ENCODE results near the gene CTDSP2. TPM values are rescaled to one million over a fixed set of nuclear protein-coding genes. Genes with fewer than 3 reads are reported as not detected.

CTDSP2 gene
- polyA plus RNA-seq, 1 of the 3 experiments (the other 2 are of a cell fraction): 119 TPM

DNA sequence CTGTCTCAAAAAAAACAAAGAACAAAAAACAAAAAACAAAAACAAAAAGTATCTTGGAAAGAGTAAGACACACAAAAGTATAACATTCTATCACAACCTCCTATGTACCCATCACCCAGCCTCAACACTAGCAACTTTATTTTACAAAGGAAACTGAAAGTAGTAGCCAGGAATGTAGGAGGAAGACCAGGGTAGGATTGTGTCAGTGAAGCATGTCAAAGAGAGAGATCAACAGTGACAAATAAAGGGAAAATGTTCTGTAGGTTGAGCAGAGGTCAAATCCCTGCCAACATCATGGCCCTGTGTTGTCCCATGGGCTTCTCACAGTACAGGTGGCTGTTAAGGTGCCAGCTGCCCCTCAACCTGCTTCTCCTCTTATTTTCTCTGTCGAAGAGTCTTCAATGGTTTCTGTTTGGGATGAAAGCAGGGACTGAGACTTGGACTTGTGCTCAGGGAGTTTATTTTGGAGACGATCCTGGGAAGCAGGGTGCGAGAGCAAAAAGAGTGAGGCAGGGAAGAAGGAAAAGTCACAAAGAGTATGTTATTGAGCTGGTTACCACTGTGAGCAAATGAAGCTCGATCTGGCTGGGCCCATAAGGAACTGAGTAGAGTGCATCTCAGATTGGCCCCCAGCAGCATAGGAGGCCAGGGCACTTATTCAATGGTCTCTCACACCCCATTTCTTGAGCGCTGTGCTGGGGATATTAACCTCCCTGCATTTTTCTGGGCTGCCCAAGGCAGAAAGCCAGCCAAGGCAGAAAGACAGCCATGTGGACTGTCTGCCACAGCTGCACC, 29.4 kb upstream of the CTDSP2 start:
- no peaks in the 10 kb centered on the region for H3K79me2 ChIP-seq (ENCODE audit: insufficient read depth)
- no peaks in the 10 kb centered on the region for H3K9me3 ChIP-seq
- H3F3A ChIP-seq (replicated peaks; ENCODE audit: insufficient read depth): no peaks in the 10 kb centered on the region
- ChIA-PET CTCF (no interaction called here), POLR2A (no interaction called here)
- H4K20me1 ChIP-seq (ENCODE audit: insufficient read depth): no peaks in the 10 kb centered on the region
- H2AFZ ChIP-seq (ENCODE audit: low read depth): no peak overlapping the region
- TF ChIP-seq TCF12 (IDR thresholded peaks at IDR 0.05) (no peak), JUND (IDR thresholded peaks at IDR 0.05) (no peak), RFX5 (IDR thresholded peaks at IDR 0.05; ENCODE audit: low read length) (no peak), GATA2 (CRISPR knock-in tag; IDR thresholded peaks at IDR 0.05) (no peak), CTCF (IDR thresholded peaks at IDR 0.05) (no peak), POLR2AphosphoS5 (IDR thresholded peaks at IDR 0.05; ENCODE audit: low read depth, low read length) (no peak), ZBTB33 (IDR thresholded peaks at IDR 0.05; ENCODE audit: borderline replicate concordance, low read depth) (no peak), RXRA (IDR thresholded peaks at IDR 0.05; ENCODE audit: borderline replicate concordance, low read depth) (no peak), MXI1 (IDR thresholded peaks at IDR 0.05; ENCODE audit: low read depth, low read length) (no peak), GABPA (IDR thresholded peaks at IDR 0.05; ENCODE audit: low read depth) (no peak)
- TF ChIP-seq, protein P1, sequence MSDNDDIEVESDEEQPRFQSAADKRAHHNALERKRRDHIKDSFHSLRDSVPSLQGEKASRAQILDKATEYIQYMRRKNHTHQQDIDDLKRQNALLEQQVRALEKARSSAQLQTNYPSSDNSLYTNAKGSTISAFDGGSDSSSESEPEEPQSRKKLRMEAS (IDR thresholded peaks at IDR 0.05; ENCODE audit: low read depth): no peak
- H3K4me2 ChIP-seq: no peak overlapping the region
- H3K27ac ChIP-seq (ENCODE audit: low read depth in 2 of 2, low read length in 1 of 2): no peak overlapping the region
- H3K27me3 ChIP-seq (ENCODE audit: insufficient read depth): no peaks in the 10 kb centered on the region
- H3K9ac ChIP-seq: no peak overlapping the region
- no peaks in the 10 kb centered on the region for H3K9me2 ChIP-seq
- no peaks in the 10 kb centered on the region; a peak in 1 of 4 replicates for H3K4me1 ChIP-seq (ENCODE audit: control insufficient read depth in 1 of 2, insufficient read depth in 2 of 2, low read depth in 1 of 2, low read length in 1 of 2)
- no peak for DNase-seq
- no peaks in the 10 kb centered on the region for H3K36me3 ChIP-seq (replicated peaks in 1 of 2; ENCODE audit: control insufficient read depth in 1 of 2, insufficient read depth in 2 of 2, low read length in 1 of 2)
- no peak overlapping the region for H3K4me3 ChIP-seq (ENCODE audit: low read depth in 2 of 2, low read length in 1 of 2)
- WGBS (ENCODE audit: low lambda C conversion rate): 65% methylated on average over 5 of the region's 5 CpGs
